Naive B cell (primary cell): ENCODE data around the gene CCDC134. TPM values are rescaled to one million over a fixed set of nuclear protein-coding genes. Genes with fewer than 3 reads are reported as not detected.

Source experiments
- ATAC-seq, 2 donors: fragments of 150-1000 bp; cut with Tn5 transposase; 2 replicates each; pipeline ENCODE4 v1.10.0; 2021; ENCODE audit warnings: low read depth in 2 of 2, mild to moderate bottlenecking in 2 of 2, moderate library complexity in 2 of 2
- DNase-seq: peaks from one replicate; pipeline ENCODE4 v3.0.0; 2022
- H3K27ac Mint-ChIP-seq, 6 donors: one replicate each; pipeline ENCODE4 v1.8.0; 2020 to 2022; ENCODE audit warnings: mild to moderate bottlenecking in 6 of 6, mixed read lengths in 6 of 6, moderate library complexity in 5 of 6, inconsistent platforms in 2 of 6
- H3K27me3 Mint-ChIP-seq, 3 donors: one replicate each; pipeline ENCODE4 v1.8.0; 2021 to 2022; ENCODE audit warnings: mixed read lengths in 3 of 3, mild to moderate bottlenecking in 1 of 3
- H3K36me3 Mint-ChIP-seq, 2 donors: one replicate each; pipeline ENCODE4 v1.8.0; 2020 to 2022; ENCODE audit warnings: mixed read lengths in 2 of 2, inconsistent platforms in 1 of 2, mild to moderate bottlenecking in 1 of 2
- H3K4me1 Mint-ChIP-seq, 3 donors: one replicate each; pipeline ENCODE4 v1.8.0; 2020 to 2022; ENCODE audit warnings: mixed read lengths in 3 of 3, inconsistent platforms in 1 of 3, mild to moderate bottlenecking in 1 of 3, moderate library complexity in 1 of 3
- H3K4me3 Mint-ChIP-seq, 8 donors: one replicate each; pipeline ENCODE4 v1.8.0; 2020 to 2022; ENCODE audit warnings: mild to moderate bottlenecking in 8 of 8, mixed read lengths in 8 of 8, moderate library complexity in 8 of 8, inconsistent platforms in 2 of 8
- H3K9me3 Mint-ChIP-seq, 7 donors: one replicate each; pipeline ENCODE4 v1.8.0; 2020 to 2022; ENCODE audit warnings: mixed read lengths in 7 of 7, mild to moderate bottlenecking in 5 of 7, inconsistent platforms in 2 of 7, moderate library complexity in 1 of 7
- polyA plus RNA-seq, 6 donors: library from polyadenylated mRNA; unstranded; fragments of 300-500 nt; fragmentation: Illumina TruSeq; gene quantifications; one replicate each; pipeline ENCODE4 v1.2.3, GENCODE V29; 2021; ENCODE audit warnings: low read depth in 6 of 6

The CCDC134 gene
- polyA plus RNA-seq, 6 donors from 2014 or later, result 2.1 to 7.6 (median 3.6) TPM

DNA sequence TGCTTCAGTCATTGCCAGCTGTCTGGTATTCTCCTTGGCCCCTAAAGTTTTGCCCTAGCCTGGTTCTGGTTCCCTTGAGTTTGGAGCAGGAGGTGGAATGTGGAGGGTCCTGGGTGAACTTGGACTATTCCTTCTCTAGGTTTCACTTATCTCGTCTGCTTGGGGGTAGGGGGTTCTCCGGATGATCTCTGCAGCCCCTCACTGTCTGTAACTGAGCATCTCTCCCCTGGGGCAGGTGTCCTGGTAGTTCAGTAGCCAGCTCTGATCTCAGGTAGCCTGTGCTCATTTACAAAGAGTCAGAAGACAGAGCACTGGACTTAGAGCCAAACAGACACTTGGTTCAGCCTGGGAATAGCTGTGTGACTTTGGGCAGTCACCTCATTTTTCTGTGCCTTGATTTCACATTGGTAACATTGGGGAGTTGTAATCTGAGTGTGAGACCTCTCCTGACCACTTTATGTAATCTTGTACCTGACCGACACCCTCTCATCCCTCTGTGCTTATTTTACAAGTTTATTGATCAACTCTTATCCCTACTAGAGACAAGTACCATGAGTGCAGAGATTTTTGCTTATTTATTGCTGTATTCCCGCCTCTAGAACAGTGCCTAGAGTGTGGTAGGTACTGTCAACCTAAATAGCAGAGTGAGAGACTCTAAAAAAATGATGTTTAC lies 804 bp downstream of the CCDC134 start:
- Mint-ChIP-seq H3K4me3 (peak overlapping the region; percentile 93 to 99 (median 98)), H3K27me3 (no peaks in the 10 kb centered on the region), H3K9me3 (no peaks in the 10 kb centered on the region), H3K36me3 (no peaks in the 10 kb centered on the region), H3K4me1 (peaks cover 16 to 45% (median 38%) of the 10 kb centered on the region in 3 donors), H3K27ac (peak overlapping the region; percentile 93 to 99 (median 99))
- DNase-seq, result no peak
- ATAC-seq, result no peak

DNA sequence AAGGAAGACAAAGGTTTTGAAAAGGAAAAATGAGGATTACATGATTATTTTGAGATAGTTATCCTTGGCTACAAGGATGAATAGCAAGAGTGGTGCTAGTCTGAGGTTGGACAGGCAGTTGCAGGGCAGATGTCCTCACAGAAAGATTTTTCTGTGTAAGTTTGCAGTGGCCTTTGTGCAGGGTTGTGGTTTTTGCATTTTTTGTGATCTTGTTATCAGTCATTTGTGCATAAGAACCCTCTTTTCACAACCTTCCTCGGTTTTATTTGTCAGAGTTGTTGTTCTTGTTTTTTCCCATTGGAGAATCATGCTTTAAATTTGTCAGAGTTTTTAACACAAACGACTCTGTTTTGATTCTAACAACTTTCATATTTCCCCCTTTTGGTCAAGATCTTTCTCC lies 1.4 kb downstream of the CCDC134 start:
- peak overlapping the region in 7 of 8 donors; percentile 93 to 99 (median 97) for H3K4me3 Mint-ChIP-seq
- H3K4me1 Mint-ChIP-seq, result peaks cover 16 to 45% (median 38%) of the 10 kb centered on the region in 3 donors
- DNase-seq (no peak), ATAC-seq (no peak)
- no peaks in the 10 kb centered on the region for H3K27me3 Mint-ChIP-seq
- no peaks in the 10 kb centered on the region for H3K9me3 Mint-ChIP-seq
- H3K36me3 Mint-ChIP-seq, result no peaks in the 10 kb centered on the region
- H3K27ac Mint-ChIP-seq, result peak overlapping the region in 2 of 6 donors; percentile 54 to 99

DNA sequence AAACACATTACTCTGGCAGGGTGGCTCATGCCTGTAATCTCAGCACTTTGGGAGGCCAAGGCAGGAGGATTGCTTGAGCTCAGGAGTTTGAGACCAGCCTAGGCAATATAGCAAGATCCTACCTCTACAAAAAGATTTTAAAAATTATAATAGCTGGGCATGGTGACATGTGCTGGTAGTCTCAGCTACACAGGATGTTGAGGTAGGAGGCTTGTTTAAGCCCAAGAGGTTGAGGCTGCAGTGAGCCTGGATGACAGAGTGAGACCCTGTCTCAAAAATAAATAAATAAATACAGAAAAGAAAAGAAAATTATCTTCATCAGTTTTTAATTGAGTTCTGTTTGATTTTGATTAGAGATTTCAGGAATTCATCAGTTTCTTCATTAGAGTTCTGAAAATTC lies 5.2 kb downstream of the CCDC134 start:
- H3K9me3 Mint-ChIP-seq, result no peaks in the 10 kb centered on the region
- H3K4me1 Mint-ChIP-seq, result peaks cover 13 to 36% (median 29%) of the 10 kb centered on the region in 3 donors
- H3K27ac Mint-ChIP-seq, result peak overlapping the region in 1 of 6 donors; percentile 63
- H3K36me3 Mint-ChIP-seq, result peaks cover 6 to 13% of the 10 kb centered on the region in 2 donors
- H3K4me3 Mint-ChIP-seq, result no peak overlapping the region
- ATAC-seq (no peak), DNase-seq (no peak)
- no peaks in the 10 kb centered on the region for H3K27me3 Mint-ChIP-seq

DNA sequence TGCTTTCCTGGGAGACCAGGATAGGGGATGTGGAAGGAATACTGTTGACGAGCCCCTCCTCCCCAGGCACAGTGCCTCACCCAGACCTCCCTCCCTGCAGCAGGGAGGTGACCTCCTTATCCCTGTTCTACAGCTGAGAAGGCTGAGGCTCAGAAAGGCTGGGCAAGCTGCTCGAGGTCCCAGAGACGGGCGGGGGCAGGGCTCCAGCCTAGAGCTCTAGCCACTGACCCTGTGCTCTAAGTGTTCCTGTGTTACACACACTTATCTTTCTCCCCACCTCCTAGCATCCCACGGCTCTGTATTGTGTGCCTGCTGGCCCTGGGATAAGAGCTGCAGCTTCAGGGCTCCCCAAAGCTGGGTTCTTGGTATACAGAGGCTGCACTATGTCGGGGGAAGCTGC lies 7.9 kb downstream of the CCDC134 start:
- Mint-ChIP-seq H3K9me3 (no peaks in the 10 kb centered on the region), H3K27me3 (no peaks in the 10 kb centered on the region), H3K4me3 (peak overlapping the region in 1 of 8 donors; percentile 42), H3K27ac (no peak overlapping the region), H3K4me1 (peaks cover 5 to 13% (median 13%) of the 10 kb centered on the region in 3 donors), H3K36me3 (peaks cover 6 to 13% of the 10 kb centered on the region in 2 donors)
- ATAC-seq (no peak), DNase-seq (no peak)

DNA sequence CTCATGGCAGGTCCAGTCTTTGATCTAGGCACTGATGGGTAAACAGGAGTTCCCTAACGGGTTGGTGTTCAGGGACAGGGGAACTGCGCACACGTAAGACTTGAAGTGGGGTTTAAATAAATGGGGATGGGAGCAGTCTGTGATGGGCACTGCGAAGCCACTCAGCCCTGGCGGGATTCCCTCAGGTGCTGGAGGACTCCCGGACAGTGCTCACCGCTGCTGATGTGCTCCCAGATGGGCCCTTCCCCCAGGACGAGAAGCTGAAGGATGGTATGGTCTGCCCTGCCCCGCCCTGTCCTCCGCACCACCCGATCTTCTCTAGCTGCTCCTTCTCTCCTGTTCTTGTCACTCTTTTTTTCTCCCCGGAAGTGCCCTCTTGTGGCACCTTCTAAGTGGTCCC lies 9.5 kb downstream of the CCDC134 start:
- peak overlapping the region in 1 of 6 donors; percentile 79 for H3K27ac Mint-ChIP-seq
- H3K4me1 Mint-ChIP-seq, result peaks cover 7 to 12% (median 9%) of the 10 kb centered on the region in 3 donors
- DNase-seq (no peak), ATAC-seq (no peak)
- no peak overlapping the region for H3K4me3 Mint-ChIP-seq
- peaks cover 6 to 13% of the 10 kb centered on the region in 2 donors for H3K36me3 Mint-ChIP-seq
- no peaks in the 10 kb centered on the region for H3K27me3 Mint-ChIP-seq
- H3K9me3 Mint-ChIP-seq, result no peaks in the 10 kb centered on the region

DNA sequence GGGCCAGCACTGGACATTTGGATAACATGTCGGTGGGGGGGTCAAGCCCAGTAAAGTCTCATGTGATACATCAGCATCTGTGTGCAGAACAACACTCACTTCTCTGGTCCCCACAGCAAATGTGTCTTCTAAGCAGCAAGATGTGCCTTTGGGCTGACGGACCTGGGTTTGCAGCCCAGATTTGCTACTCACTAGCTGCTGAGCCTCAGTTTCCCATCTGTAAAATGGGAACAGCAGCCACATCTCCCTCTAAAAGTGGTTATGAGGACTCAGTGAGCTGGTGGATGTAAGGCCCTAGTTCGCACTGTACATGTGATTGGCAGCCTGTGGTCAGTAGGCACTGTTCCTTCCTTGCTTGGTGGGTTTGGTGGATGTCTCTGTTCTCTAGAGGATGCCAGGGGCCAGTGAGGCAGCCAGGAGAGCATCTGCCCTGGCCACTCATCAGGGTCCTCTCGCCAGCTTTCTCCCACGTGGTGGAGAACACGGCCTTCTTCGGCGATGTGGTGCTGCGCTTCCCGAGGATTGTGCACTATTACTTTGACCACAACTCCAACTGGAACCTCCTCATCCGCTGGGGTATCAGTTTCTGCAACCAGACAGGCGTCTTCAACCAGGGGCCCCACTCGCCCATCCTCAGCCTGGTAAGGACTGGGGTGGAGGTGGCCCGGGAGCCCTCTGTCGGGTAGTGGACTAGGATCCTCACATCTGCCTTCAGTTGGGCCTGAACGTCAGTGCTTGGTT lies 12.5 kb downstream of the CCDC134 start:
- DNase-seq (no peak), ATAC-seq (no peak)
- Mint-ChIP-seq H3K27ac (no peak overlapping the region), H3K27me3 (no peaks in the 10 kb centered on the region), H3K9me3 (no peaks in the 10 kb centered on the region), H3K4me1 (peaks cover 5 to 12% (median 9%) of the 10 kb centered on the region in 3 donors), H3K4me3 (peak overlapping the region in 1 of 8 donors; percentile 25), H3K36me3 (peaks cover 6 to 13% of the 10 kb centered on the region in 2 donors)

DNA sequence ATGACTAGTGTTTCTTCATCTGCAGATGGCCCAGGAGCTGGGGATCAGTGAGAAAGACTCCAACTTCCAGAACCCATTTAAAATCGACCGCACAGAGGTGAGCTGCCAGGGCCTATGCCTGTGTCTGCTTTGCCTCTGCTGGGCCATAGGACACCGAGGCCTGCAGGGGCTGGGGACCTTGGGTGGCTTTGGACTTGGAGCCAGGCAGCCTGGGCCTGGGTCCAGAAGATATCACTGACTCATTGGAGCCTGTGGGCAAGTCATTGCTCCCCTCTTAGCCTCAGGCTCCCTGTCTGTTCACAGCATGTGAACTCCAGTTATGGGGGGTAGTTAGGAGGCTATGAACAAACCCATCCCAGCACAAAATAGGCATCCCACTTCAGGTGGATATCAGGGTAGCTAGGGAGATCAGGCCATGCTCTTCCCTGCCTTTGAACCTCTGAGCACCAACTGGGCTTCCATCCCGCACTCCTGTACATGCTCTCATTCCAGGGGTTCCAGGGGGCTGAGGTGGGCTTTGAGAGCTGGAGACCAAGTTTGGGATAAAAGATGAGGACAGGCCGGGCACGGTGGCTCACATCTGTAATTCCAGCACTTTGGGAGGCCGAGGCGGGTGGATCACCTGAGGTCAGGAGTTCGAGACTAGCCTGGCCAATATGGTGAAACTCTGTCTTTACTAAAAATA lies 13.4 kb downstream of the CCDC134 start:
- H3K27ac Mint-ChIP-seq, result no peak overlapping the region
- no peak overlapping the region for H3K4me3 Mint-ChIP-seq
- H3K36me3 Mint-ChIP-seq, result peaks cover 6 to 13% of the 10 kb centered on the region in 2 donors
- DNase-seq, result no peak
- peaks cover 5% of the 10 kb centered on the region in 3 donors for H3K4me1 Mint-ChIP-seq
- ATAC-seq, result no peak
- H3K9me3 Mint-ChIP-seq, result no peaks in the 10 kb centered on the region
- no peaks in the 10 kb centered on the region for H3K27me3 Mint-ChIP-seq

DNA sequence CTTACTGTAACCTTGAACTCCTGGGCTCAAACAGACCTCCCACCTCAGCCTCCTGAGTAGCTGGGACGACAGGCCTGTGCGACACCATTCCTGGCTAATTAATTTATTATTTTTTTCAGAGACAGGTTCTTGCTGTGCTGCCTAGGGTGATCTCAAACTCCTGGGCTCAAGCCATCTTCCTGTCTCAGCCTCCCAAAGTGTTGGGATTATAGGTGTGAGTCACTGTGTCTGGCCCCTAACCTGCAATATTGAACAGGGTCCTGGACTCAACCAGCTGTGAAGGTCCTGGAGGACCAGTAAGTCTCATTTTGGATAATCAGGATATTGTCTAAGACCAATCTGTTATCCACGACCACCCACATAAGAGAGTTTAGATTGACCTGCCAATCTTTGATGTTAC lies 15.2 kb downstream of the CCDC134 start:
- Mint-ChIP-seq H3K27ac (no peak overlapping the region), H3K9me3 (no peaks in the 10 kb centered on the region), H3K4me1 (peaks cover 0 to 5% (median 4%) of the 10 kb centered on the region in 3 donors), H3K36me3 (peaks cover 0 to 7% of the 10 kb centered on the region in 2 donors), H3K4me3 (no peak overlapping the region), H3K27me3 (no peaks in the 10 kb centered on the region)
- no peak for DNase-seq
- no peak for ATAC-seq

DNA sequence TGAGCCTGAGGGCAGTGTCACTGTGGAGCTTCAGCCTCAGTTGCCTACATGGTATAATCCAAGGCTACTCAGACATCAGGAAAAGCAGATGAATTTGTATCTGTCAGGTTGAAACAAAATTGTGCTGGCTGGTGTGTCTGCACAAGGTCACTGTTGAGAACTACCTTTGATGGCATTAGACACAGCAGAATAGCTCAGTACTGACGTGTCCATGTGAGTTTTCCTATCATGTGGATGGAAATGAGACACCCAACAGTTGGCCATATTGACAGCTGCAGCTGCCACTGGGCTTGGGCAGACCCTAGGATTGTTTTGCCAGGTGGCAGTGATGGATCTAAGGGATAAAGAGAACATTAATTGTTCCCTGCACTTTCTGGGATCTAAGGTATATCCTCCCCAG lies 15.8 kb downstream of the CCDC134 start:
- no peaks in the 10 kb centered on the region for H3K9me3 Mint-ChIP-seq
- DNase-seq (no peak), ATAC-seq (no peak)
- peaks cover 0 to 5% (median 4%) of the 10 kb centered on the region in 3 donors for H3K4me1 Mint-ChIP-seq
- peaks cover 0 to 7% of the 10 kb centered on the region in 2 donors for H3K36me3 Mint-ChIP-seq
- H3K27ac Mint-ChIP-seq, result no peak overlapping the region
- H3K27me3 Mint-ChIP-seq, result no peaks in the 10 kb centered on the region
- no peak overlapping the region for H3K4me3 Mint-ChIP-seq

DNA sequence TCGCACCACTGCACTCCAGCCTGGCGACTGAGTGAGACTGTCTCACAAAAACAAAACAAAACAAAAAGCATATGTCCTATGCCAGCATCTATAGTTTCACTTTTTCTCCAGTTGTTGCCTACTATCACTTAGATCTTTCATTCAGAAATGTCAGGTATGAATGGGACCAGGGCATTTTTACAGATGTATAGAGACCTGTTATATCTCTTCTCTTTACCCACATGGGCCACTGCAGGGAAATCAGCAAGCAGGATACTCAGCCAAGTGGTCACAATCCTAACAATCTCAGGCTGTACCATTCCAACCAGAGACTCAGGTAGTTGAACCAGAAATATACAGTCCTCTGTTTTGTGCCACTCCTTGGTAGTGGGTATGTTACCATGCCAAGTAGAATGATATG lies 16.4 kb downstream of the CCDC134 start:
- ATAC-seq (no peak), DNase-seq (no peak)
- H3K4me3 Mint-ChIP-seq, result no peak overlapping the region
- H3K27me3 Mint-ChIP-seq, result no peaks in the 10 kb centered on the region
- H3K27ac Mint-ChIP-seq, result no peak overlapping the region
- peaks cover 0 to 9% (median 9%) of the 10 kb centered on the region in 3 donors for H3K4me1 Mint-ChIP-seq
- H3K36me3 Mint-ChIP-seq, result peaks cover 0 to 7% of the 10 kb centered on the region in 2 donors
- H3K9me3 Mint-ChIP-seq, result no peaks in the 10 kb centered on the region

DNA sequence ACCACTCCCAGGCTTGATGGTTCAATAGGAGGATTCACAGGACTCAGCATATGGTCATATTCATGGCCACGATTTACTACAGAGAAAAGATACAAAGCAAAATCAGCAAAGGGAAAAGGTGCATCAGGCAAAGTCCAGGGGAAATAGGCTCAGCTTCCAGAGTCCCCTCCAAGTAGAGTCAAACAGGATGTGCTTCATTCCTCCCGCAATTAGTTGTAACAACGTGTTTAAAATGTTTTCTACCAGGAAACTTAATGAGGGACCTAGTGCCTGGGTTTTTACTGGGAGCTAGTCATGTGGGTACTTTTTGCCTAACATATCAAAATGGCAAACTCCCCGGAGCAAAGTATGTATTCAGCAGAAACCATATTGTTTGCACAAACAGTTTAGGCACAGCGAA lies 17.5 kb downstream of the CCDC134 start:
- Mint-ChIP-seq H3K4me1 (peaks cover 5 to 21% (median 15%) of the 10 kb centered on the region in 3 donors), H3K27ac (no peak overlapping the region), H3K9me3 (no peaks in the 10 kb centered on the region), H3K36me3 (peaks cover 0 to 7% of the 10 kb centered on the region in 2 donors), H3K4me3 (no peak overlapping the region), H3K27me3 (no peaks in the 10 kb centered on the region)
- DNase-seq, result no peak
- ATAC-seq, result no peak

DNA sequence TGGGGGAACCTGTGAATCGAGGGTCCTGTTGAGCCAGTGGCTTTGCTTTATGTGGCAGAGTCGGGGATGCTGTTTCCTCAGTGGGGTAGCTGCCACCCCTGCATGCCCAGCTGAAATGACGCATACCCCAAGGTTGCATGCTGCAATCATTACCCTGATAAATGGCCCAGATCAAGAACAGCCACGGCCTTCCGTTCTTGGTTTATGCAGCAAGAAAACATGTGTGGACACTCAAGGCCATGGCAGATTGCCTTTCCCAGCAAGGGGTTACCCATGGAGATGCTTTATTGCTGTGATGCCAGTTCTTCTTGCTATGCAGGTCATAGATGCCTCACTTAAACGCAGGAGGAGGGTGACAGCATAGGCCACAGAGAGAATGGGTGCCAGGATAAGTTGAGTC lies 18.1 kb downstream of the CCDC134 start:
- ATAC-seq (no peak), DNase-seq (no peak)
- H3K27ac Mint-ChIP-seq, result no peak overlapping the region
- no peaks in the 10 kb centered on the region for H3K27me3 Mint-ChIP-seq
- H3K4me1 Mint-ChIP-seq, result peaks cover 8 to 22% (median 15%) of the 10 kb centered on the region in 3 donors
- peaks cover 0 to 7% of the 10 kb centered on the region in 2 donors for H3K36me3 Mint-ChIP-seq
- H3K4me3 Mint-ChIP-seq, result no peak overlapping the region
- H3K9me3 Mint-ChIP-seq, result no peaks in the 10 kb centered on the region

DNA sequence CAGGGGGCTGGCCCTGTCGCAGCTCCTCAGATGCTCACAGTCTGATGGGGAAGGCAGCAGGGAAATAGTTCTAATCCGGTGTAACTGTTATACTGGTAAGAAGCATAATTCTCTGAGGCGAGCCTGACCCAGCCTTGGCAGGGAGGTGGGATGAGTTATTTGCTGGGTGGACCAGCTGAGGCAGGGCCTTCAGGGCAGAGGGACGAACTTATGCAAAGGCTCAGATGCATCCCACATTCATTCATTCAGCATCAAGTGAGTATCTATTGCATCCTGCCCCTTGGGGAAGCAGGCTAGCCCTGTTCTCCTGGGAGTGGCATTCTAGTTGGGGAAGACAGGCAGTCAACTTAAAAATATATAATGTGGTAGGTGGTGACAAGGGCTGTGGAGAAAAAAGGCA lies 18.8 kb downstream of the CCDC134 start:
- Mint-ChIP-seq H3K27me3 (no peaks in the 10 kb centered on the region), H3K4me3 (no peak overlapping the region), H3K9me3 (no peaks in the 10 kb centered on the region), H3K4me1 (peaks cover 14 to 20% (median 18%) of the 10 kb centered on the region in 3 donors), H3K27ac (peak overlapping the region in 2 of 6 donors; percentile 48 to 63), H3K36me3 (peaks cover 5 to 7% of the 10 kb centered on the region in 2 donors)
- DNase-seq (no peak), ATAC-seq (no peak)
